ENCODE measurements around the gene ZFP36L2.
"Not testable (repeated sequence)": the region's sequence is repeated elsewhere in the genome, so short reads cannot be mapped to it uniquely, and the experiment has no call there.

The ZFP36L2 gene

DNA sequence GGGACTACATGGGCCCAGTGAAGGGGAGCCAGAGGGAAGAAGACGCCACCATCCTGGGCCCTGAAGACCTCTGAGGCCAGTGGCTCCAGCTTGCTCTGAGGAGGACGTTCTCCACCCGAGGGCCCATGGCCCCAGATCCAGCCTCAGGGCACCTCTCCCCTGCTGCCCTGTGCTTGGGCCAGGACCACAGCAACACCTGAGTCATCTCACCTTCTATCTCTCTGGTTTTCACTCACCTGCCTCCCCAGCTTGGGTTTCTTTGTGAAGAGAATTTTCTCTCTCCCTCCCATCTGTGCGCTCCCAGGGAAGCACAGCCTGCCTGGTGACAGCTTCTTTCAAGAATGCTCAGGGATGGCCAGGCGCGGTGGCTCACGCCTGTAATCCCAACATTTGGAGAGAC lies 19.8 kb downstream of the ZFP36L2 start:
- no peak for DNase-seq

DNA sequence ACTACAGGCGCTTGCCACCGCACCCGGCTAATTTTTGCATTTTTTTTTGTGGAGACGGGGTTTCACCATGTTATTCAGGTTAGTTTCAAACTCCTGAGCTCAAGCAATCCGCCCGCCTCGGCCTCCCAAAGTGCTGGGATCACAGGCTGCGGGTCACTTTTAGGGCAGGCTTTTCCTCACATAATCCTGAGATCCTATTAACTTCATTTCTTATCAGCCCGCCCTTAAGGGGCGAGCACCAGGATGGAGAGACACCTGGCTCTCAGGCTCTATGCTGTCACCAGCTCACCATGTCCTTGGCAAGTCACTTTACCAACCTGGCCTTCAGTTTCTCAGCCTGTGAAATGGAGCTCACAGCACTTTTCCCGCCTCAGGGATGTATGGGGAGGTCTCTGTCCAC lies 23.0 kb downstream of the ZFP36L2 start:
- no peak for DNase-seq

DNA sequence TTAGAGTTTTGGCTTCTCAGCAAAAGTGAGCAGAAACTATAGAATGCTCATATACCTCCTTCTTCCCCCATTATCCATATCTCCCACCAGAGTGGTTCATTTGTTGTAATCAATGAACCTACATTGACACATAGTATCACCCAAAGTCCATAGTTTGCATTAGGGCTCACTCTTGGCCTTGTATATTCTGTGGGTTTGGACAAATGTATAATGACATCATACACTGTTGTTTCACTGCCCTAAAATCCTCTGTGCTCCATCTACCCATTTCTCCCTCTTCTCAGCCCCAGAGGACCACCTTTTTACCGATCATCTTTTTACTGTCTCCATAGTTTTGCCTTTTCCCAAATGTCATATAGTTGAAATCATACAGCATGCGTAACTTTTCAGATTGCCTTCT lies 24.1 kb downstream of the ZFP36L2 start:
- no peak for DNase-seq

DNA sequence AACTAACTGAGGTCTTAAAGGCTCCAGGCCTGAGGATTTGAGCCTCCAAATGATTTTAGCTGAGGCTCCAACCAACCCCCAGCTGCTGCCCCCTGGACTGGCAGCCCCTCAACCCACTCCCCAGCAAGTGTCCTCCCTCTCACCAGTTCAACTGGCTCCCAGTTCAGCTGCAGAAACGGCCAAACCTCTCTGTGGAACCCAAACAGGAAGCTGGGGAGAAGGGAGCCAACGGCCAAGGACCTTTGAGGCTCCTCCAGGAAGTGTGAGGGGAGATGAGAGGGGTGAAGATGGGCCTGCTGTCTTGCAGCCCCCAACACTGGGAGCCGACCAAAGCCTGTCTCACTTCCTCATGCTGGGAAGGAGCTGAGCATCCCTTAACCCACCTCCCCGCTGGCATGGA lies 24.9 kb downstream of the ZFP36L2 start:
- DNase-seq = no peak

DNA sequence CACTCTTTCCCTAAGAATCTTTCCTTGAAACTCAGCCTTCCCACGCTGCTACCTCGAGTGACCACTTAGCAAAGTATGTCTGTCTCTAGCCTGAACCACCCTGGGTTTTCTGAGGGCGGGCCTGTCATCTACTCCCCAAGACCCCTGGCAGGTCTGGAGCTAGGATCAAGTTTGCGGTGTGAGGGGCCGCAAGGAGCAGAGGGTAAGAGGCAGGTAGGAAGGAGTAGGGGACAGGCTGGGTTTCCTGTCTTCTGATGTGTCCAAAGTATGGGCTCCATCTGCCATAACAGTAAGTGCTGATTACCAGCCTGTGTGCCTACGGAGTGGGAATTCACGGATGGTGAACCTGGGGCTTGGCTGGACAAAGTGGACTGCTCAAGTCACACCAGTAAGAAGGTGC lies 25.4 kb downstream of the ZFP36L2 start:
- no peak for DNase-seq

DNA sequence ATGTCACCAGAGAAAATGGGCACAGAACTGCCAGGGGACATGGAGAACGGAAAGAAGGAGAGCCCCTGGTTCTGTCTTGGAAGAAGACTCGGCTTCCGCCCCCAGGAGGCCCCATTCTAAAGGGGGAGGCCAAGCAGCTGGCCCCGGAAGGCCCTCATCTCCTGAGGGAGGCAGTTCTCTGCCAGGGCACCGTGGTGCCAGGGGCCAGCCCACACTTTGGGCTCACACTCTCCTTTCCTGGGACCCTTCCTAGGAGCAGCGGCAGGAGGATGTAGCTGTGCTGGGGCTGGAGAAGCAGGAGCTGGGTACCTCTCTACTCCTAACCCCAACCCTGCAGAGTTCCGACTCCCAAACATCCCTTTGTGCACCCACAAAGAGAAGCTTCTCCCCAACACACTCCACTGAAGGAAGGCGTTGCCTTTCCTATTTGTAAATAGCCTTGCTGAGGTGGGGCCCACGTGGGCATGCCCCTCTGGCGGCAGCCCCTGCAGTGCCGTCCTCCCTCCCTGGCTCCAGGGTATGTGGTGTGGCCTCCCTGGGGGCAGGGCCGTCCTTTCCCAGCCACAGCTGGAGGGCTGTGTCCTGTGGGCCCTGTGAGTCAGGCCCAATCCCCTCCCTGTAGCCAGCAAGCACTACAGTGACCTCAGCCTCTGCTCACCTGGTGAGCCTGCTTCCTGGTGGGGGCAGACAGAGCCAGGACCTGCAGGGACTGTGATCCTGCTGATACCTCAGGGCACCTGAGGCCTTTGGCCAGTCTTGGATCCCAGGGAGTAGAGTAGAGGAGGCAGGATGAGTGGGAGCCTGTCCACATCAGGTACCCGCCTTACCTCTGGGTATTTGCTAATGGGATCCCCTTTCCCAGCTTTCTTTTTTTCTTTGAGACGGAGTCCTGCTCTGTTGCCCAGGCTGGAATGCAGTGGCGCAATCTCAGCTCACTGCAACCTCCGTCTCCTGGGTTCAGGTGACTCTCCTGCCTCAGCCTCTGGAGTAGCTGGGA lies 26.6 kb downstream of the ZFP36L2 start:
- DNase-seq = no peak

DNA sequence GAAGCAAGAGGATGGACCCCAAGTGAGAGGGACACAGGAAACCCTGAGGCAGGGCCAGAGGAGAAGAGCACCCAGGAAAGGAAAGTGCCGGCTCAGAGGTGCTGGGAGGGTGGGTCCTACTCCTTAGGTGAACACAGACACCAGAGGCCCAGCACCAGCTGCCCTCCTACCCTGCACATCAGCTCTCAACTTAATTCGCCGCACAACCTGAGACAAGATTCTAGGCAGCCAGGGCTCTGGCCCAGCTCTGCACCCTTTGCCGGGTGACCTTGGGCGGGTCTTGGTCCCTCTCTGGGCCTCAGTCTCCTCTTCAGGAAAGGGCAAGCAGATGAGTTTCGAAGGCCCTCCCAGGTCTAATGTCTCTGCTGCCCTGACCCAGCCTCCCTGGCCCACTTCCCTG lies 28.1 kb downstream of the ZFP36L2 start:
- no peak for DNase-seq

DNA sequence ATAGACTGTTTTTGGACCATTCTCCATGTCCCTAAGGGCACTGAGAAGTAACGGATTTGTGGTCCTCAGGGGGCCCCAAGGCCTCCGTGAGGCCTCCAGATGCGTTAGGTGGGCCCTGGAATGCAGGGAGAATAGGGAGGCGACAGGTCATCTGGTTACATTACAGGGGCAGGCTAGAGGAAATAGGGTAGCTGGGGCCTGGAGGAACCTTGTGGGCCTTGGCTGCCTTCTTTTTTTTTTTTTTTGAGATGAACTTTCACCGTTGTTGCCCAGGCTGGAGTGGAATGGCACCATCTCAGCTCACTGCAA lies 28.9 kb downstream of the ZFP36L2 start:
- DNase-seq = no peak

DNA sequence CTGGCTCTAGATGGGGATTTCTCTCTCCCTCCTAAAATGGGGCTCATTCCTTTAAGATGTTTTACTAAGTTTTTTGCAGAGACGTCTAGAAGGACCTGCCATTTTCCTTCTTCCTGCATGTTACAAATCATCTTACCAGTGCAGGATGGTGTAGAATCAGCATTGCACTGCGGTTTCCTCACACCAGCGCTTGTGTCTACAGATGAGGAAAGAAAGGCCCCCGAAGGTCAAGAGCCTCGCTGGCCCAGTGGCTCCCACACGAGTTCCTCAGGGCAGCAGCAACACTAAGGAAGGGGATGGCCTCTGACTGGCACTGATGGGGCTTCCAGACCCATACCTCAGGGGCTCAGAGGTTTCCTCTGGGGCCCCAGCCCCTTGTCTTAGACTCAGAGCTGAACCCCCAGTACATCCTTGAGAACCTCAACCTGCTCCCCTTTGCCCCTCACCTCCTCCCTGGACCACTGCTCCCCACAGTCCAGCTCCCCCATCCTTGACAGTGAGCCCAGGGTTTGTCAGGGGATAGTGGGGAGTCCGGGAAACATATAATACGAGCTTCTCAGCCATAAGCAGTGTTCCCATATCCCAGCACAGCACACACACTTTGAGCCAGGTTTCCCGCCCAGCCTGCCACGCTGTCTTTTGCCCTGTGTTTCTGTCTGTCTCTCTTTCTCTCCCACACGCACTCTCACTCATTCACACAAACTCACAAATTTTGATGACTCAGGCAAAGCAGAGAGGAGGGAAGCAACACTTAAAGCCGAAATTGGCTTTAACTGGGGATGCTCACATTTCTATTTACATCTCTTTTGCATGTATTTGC lies 29.4 kb downstream of the ZFP36L2 start:
- DNase-seq = no peak

DNA sequence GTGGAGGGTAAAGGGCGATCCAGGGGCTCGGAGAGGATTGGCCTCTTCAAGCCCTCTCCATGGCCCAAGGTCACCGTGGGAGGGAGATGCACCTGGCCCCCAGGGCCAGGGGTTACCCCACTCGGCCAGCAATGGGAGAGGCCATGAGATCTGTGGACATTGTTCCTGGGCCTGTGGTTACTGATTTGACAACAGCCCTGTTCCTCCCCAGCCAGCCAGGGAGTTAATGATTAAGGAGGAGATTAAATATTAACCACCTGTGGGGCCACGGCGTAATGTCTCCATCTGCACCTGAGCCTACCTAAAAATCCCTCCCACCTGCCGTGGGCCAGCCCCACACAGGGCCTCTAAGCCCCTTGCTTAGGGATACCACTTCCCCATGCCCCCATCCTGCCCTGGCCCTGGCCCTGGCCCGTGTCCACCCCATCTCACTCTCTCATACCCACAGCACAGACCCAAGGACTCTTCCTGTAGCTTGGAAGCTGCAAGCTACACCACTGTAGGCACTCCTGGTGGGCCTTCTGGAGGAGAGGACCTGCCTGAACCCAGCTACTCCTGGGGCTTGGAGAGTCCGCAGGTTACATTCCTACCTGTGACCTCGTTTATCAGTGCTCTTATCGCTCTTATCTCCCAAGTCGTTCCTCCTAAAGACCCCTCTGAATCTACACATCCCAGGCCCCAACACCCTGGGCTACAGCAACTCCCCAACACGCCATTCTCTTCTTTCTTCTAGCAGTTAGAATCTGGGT lies 32.1 kb downstream of the ZFP36L2 start:
- DNase-seq = no peak

DNA sequence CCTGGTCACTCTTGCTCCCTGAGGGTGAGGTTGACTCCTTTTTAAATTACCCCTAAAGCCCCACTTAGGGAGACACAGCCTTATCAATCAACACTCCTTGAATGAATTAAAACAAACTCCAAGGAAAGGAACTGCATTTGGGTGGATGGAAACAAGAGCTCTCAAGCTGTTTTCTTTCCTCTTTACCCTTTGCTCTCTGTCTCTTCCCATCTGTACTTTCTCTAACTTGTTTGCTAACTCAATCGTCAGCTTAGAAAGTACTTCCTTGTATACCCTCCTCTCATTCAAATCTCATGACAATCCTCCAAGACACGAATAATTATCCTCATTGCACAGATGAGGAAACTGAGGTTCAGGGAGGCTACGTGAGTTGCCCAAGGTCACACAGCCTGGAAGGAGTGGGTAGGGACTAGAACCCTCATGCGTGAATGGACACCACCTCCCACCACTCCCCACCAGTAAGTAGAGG lies 32.7 kb downstream of the ZFP36L2 start:
- DNase-seq = no peak

DNA sequence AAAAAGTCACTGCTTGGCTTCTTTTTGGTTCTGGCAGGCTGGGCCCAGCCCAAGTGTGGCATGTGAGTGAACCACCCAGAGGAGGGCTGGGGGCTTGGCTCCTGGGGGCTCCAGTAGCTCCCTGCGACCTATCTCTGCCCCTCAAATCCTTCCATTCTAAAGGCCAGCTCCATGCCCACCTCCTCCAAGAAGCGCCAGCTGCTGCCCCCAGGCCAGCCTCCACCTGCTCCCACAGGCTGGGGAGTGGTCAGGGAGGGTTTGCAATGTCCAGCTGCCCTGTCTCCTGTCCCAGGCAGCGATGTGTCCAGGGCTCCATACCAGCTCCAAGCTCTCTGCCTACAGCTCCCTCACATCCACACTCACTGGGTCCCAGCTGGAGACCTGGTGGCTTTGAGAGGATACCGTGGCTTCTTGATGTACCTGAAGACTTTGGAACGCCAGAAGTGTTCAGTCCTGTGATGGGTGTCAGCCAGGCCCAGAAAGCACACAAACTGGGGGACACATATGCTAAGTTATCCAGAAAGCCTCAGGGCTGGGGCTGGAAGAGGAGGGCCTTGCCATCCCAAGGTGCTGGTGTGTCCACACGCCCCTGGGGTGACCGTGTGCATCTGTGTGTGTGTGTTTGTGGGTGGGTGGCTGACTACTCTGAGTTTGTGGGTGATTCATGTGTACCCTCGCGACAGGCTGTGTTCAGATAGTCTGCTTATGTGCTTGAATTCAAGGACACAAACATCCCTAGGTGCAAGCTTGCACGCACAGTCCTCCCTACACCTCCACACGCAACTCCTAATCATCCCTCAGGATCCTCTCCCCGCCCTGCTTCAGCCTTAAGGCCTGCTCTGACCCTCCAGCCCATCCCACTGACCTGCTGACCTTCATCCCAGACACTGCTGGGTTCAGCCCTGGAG lies 33.4 kb downstream of the ZFP36L2 start:
- DNase-seq = no peak

DNA sequence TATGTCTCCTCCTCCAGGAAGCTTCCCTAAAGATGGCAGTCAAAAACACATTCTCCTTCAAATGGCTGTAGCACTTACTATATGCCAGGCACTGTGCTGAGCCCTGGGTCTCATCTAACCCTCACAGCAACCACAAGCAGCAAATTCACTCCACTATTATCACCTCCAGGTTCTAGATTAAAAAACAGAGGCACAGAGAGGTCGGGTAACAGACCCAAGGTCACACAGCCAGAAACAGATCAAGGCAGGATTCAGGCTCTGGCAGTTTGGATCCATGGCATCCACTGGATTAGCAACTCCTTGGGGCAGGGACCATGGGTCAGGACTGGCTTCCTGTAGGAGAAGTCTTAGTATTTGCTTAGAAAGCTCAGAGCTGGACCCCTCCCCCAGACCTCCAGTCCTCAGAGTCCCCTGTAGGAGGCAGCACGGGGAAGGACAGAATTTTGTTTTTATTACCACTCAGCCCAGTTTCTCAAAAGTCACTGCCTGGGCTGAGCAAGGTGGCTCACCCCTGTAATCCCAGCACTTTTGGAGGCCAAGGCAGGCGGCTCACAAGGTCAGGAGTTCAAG lies 34.4 kb downstream of the ZFP36L2 start:
- no peak for DNase-seq

DNA sequence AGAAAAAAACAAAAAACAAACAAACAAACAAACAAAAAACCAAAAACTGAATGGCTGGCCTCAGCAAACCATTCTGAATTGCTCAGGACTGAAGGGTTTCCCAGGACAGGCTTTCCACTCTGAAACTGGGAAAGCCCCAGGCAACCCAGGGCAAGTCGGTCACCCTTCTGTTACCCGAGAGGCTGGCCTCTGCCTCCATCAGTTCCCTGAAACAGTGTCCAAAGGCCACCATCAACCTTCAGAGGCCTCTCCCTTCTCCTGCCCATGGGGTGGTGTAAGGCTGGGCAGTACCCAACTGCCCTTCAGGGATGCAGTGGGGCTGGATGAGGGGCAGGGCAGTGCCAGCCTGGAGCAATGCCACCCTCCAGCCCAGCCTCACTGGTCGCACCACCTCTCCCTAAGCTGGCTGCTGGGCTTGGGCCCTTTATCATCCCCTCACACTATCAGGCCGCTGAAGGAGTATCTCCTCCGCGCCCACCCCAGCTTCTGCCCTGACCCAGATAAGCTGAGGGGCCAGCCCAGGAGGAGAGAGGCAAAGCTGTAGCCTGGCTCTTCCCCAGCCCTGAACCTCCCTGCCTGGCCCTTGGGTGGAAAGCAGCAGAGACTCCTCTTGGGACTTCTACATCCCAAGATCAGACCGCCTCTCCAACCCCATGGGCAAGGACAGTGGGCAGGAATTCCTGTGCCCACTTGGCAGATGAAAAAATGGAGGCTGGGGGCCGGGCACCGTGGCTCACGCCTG lies 35.9 kb downstream of the ZFP36L2 start:
- no peak for DNase-seq

DNA sequence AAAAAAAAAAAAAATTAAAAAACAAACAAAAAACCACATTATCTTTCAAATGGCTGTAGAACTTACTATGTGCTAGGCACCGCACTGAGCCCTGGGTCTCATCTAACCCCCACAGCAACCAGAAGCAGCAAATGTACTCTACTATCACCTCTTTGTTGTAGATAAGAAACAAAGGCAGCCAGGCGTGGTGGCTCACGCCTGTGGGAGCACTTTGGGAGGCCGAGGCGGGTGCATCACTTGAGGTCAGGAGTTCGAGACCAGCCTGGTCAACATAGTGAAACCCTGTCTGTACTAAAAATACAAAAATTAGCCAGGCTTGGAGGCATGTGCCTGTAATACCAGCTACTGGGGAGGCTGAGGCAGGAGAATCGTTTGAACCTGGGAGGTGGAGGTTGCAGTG lies 36.5 kb downstream of the ZFP36L2 start:
- not testable (repeated sequence) for DNase-seq

DNA sequence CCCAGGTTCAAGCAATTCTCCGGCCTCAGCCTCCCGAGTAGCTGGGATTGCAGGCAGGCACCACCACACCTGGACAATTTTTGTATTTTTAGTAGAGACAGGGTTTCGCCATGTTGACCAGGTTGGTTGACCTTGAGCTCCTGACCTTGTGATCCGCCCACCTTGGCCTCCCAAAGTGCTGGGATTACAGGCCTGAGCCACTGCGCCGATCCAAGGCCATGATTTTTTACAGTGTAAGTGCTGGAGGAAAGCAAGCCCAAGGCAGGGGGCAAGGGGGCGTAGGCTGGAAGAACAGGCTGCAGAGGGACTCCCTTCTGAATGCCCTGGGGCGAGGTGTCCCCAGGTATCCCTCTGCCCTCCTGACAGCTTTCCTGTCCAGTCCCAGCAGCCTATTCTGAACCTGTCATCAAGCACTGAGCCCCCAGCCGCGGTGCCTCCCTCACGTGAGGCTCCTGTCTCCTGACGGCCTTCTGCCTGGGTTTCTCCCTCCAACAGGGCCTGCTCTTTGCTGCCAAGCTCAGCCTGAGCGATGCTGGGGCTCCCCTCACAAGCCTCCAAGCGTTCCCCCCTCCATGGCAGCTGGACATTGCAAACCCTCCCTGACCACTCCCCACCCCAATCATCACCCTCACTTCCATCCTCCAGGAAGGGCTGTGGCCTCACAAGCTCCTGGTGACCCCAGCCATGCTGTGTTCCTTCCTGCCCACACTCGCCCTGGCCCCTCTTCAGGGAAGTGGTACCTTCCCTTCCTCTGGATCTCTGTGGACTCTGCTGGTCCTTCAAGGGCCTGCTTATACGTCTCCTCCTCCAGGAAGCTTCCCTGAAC lies 37.6 kb downstream of the ZFP36L2 start:
- DNase-seq = no peak

DNA sequence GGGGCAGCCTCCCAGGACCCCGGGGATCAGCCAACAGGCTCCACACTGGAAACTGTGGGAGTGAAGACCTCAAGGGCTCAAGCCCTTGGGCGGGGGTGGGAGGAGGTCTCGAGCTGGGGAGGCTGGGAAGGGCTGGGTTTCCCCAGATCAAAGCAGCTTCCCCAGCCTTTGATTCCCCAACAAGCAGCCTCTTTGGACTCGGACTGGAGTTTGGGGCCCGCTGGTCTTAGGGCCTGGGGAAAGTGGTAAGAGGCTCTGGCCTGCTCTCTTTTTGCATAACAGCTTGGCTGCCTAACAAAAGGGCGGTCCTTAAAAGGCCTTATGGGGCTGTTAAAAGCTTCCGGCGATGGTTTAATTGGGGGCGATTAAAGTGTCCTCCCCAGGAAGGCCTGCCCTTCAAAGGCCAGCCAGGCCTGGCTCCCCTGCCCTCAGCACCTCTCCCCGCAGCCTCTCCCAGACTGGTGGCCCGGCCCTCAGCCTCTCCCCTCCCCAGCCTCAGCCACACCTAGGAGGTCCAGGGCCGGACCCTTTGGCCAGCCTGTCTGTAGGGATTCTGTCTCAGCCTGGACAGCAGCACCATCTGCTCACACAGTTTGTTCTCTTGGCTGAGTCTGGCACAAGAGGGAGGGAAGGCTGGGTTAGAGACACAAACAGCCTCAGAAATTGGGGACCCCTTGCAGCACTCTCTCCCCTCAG lies 39.6 kb downstream of the ZFP36L2 start:
- DNase-seq = no peak

DNA sequence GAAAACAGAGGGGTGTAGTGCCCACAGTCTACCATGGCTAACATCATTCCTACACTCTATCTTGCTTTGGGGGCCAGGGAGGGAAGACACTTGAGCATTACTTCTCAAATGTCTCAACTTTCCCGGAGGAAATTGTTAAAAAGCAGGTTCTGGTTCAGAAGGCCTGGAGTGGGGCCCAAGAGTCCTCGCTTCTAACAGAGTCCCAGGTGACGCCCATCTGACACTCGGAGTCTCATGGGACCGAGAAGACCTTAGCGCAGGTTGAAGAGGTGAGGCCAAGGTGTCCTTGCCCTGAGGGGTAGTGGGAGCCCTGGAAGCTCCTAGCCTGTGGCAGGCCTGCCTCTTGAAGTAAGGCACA lies 40.1 kb downstream of the ZFP36L2 start:
- DNase-seq = no peak

DNA sequence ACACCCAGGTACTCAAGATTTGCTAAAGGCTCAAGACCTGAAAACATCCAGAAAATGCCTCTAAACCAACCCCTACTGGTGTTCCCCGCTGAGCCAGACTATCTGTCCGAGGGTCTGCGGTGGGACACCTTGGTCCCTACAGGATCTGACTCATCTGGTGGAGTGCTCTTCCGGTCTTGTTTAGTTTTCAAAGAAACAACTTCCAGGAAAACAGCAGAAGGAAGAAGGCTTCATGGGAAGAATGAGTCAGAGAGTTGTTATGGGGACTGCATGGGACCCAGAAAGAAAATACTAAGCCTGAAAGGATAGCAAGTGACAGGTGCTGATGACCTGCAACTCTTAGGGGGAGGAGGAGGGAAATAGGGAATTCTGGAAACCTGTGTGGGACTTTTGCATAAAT lies 41.3 kb downstream of the ZFP36L2 start:
- DNase-seq = no peak
